Suprapubic skin (tissue), 3 donors: ENCODE results near the gene NENF.

Source experiments
- CTCF ChIP-seq, 2 donors: fragments of 200-600 bp in 1 of 2; fragments of 450-650 bp in 1 of 2; sonication (generic) in 1 of 2; IDR thresholded peaks; one replicate each; pipeline ENCODE4 v1.5.1; 2016 to 2019; ENCODE audit warnings: antibody characterized with exemption in 2 of 2, mild to moderate bottlenecking in 1 of 2, moderate library complexity in 1 of 2
- EP300 ChIP-seq: sonication (generic); formaldehyde crosslinking; IDR thresholded peaks from one replicate; pipeline ENCODE4 v1.6.1; 2017; ENCODE audit warnings: antibody characterized with exemption
- POLR2A ChIP-seq, 2 donors: fragments of 450-650 bp; IDR thresholded peaks; one replicate each; pipeline ENCODE4 v1.6.1; 2017; ENCODE audit warnings: antibody characterized with exemption in 2 of 2, mild to moderate bottlenecking in 2 of 2, moderate library complexity in 2 of 2

DNA sequence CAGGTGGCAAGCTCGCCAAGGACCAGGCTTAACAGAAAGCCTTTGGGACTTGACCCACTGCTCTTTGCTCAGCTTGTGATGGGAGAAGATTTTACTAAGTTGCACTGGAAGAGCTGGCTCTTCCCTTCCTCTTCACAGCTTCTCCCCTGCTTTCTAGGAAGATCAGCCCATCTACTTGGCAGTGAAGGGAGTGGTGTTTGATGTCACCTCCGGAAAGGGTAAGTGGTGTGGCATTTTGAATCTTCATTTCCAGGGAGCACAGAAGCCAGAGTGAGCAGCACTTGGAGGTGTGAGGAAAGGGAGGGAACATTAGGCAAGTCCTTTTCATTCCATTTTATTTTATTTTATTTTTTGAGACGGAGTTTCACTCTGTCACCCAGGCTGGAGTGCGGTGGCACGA, 9.7 kb downstream of the NENF start:
- TF ChIP-seq CTCF (IDR thresholded peaks at IDR 0.05) (no peak), EP300 (no peak), POLR2A (IDR thresholded peaks at IDR 0.05) (no peak)
